Aorta (tissue), 5 donors: Measurements from ENCODE around the gene CLEC16A. TPM values are rescaled to one million over a fixed set of nuclear protein-coding genes. Genes with fewer than 3 reads are reported as not detected.

Experiments
- ATAC-seq: fragments of 200-7000 bp; cut with Tn5 transposase; one replicate; pipeline ENCODE4 v1.9.1; 2022; ENCODE audit warnings: moderate library complexity; ENCODE audit not compliant: low FRiP score
- DNase-seq, 2 donors: peaks; one replicate each; pipeline ENCODE4 v3.0.0-alpha.2; 2020
- H3K27ac ChIP-seq, 2 donors: one replicate each; pipeline ENCODE4 v1.5.1; 2013; ENCODE audit warnings: low read length in 2 of 2, mild to moderate bottlenecking in 2 of 2, moderate library complexity in 2 of 2, control low read depth in 1 of 2, inconsistent platforms in 1 of 2, low read depth in 1 of 2
- H3K27me3 ChIP-seq, 2 donors: one replicate each; pipeline ENCODE4 v1.6.1; 2013; ENCODE audit warnings: control low read depth in 1 of 2, low read length in 1 of 2, mild to moderate bottlenecking in 1 of 2, moderate library complexity in 1 of 2; ENCODE audit not compliant: insufficient read depth in 2 of 2, control insufficient read depth in 1 of 2
- H3K36me3 ChIP-seq, 2 donors: one replicate each; pipeline ENCODE4 v1.6.1; 2013; ENCODE audit warnings: control low read depth in 1 of 2, low read length in 1 of 2, mild to moderate bottlenecking in 1 of 2; ENCODE audit not compliant: insufficient read depth in 2 of 2, control insufficient read depth in 1 of 2
- H3K4me1 ChIP-seq, 2 donors: one replicate each; pipeline ENCODE4 v1.6.1; 2013; ENCODE audit warnings: low read length in 2 of 2, control low read depth in 1 of 2, mild to moderate bottlenecking in 1 of 2, moderate library complexity in 1 of 2; ENCODE audit not compliant: insufficient read depth in 2 of 2, control insufficient read depth in 1 of 2
- H3K4me3 ChIP-seq, 2 donors: one replicate each; pipeline ENCODE4 v1.5.1; 2013; ENCODE audit warnings: low read length in 2 of 2, control low read depth in 1 of 2, mild to moderate bottlenecking in 1 of 2
- H3K9me3 ChIP-seq: one replicate; pipeline ENCODE4 v1.6.1; 2013; ENCODE audit warnings: mild to moderate bottlenecking, low read length; ENCODE audit not compliant: control insufficient read depth
- WGBS, 2 donors: extraction: QIAGEN DNeasy Blood & Tissue Kit; methylation state at CpG; one replicate each; pipeline ENCODE4 v1.1.7; 2013; 5-methylcytosine and 5-hydroxymethylcytosine counted together
- intact Hi-C, 2 donors: fragments of 100-400 bp; cut with DNase I; formaldehyde crosslinking; loops; one replicate each; pipeline versions ENCODE4 v1.14.2 to v1.15.0; 2022
- polyA plus RNA-seq, 2 donors: library from polyadenylated mRNA; stranded (reverse); fragments of 200-250 nt; gene quantifications; one replicate each; pipeline ENCODE4 v1.2.3, GENCODE V29; 2013
- total RNA-seq, 2 donors: library from RNA; stranded (reverse); fragmentation: NEBNext Ultra II Directional; extraction: Animal tissue kit (Norgen Biotek cat#: 25700); gene quantifications; one replicate each; pipeline ENCODE4 v1.2.1, GENCODE V29; 2021
- donor health status: healthy with polysubstance abuse.
- donor health status: Bipolar disorder and iron deficiency.
- donor health status: DM: no; HTN: no; CAD: no.
- donor health status: DM: no; HTN: no; CAD: no.
- donor health status: DM: yes; HTN: yes; CAD: no.

CLEC16A gene
- total and polyA plus RNA-seq, 4 donors = 5.9 to 28.8 (median 19.0) TPM

DNA sequence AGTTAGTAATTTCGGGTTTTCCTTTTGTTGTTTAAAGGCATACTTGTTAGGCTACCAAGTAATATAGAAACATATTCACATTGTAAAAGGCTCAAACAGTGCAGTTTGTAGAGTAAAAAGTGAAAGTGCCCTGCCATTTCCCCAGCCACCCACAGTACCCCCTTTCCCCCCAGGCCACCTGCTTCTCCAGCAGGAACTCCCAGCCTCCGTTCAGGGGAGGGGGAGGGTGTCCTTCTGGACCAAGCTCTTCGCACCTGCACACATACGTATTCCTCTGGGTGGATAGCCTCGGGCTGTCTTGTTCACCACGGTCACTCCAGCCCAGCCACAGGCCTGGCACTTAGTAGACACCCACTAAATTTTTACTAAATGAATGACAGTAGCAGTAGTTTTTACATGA lies 144.5 kb downstream of the CLEC16A start:
- Histone ChIP-seq H3K4me3 (no peak overlapping the region), H3K27me3 (no peaks in the 10 kb centered on the region), H3K36me3 (no peaks in the 10 kb centered on the region), H3K27ac (no peak overlapping the region), H3K9me3 (no peaks in the 10 kb centered on the region), H3K4me1 (no peaks in the 10 kb centered on the region)
- DNase-seq (no peak), ATAC-seq (no peak)
- 89% methylated on average over 6 of the region's 6 CpGs for WGBS, 2 donors
- intact Hi-C loops = no loop called here

DNA sequence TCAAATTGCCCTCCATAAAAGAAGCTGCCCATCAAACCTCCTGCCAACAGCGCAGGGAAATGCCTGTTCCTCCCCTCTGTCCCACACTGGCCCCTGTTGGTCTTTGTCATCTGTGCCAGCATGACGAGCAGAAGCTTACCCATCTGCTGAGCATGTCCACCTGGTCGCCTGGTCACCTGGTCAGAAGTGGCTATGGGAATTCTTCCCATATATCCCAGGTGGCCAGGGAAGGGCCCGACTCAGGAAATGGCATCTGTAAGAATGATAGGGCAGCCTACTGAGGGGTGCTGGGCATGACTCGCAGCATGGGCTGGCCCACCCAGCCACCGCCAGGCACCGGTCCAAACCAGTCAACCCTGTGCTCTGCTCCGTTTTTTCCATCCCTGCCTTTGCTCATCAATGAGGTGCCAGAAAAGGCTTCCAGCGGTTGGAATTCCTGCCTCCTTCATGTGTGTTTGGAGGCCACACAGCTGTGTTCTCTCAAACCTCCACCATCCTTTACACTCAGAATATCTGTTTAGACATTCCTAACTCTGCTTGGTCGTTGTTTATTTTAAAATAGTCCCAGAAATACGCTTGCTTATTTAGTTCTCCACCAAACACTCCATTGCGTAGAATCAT lies 145.2 kb downstream of the CLEC16A start:
- no peak for DNase-seq
- 82 to 93% methylated on average over 12 of the region's 12 CpGs for WGBS, 2 donors
- H3K4me1 ChIP-seq = no peaks in the 10 kb centered on the region
- no peaks in the 10 kb centered on the region for H3K36me3 ChIP-seq
- H3K27me3 ChIP-seq = no peaks in the 10 kb centered on the region
- no peak for ATAC-seq
- no peaks in the 10 kb centered on the region for H3K9me3 ChIP-seq
- intact Hi-C loops = no loop called here
- no peak overlapping the region for H3K27ac ChIP-seq
- no peak overlapping the region for H3K4me3 ChIP-seq

DNA sequence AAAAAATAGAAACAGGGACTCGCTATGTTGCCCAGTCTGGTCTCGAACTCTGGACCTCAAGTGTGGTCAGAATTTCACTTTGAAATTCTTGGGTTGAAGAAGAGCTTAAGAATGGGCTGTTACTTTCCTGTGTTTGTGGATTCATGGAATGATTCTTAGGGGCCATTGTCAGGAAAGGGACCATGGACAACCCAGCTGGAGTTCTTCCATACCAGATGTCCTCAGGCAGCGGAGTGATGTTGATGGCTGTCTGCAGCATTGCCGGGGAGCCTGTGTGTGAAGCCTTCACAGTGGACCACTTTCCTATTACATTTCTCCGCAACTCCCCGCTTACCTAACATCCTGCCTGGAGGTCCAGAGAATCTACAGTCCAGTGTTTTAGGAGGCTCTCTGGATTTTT lies 145.9 kb downstream of the CLEC16A start:
- H3K27me3 ChIP-seq = no peaks in the 10 kb centered on the region
- no peak overlapping the region for H3K4me3 ChIP-seq
- ATAC-seq (no peak), DNase-seq (no peak)
- H3K36me3 ChIP-seq = no peaks in the 10 kb centered on the region
- intact Hi-C loops = no loop called here
- H3K4me1 ChIP-seq = no peaks in the 10 kb centered on the region
- H3K9me3 ChIP-seq = no peaks in the 10 kb centered on the region
- 97% methylated on average over 6 of the region's 6 CpGs for WGBS, 2 donors
- no peak overlapping the region for H3K27ac ChIP-seq

DNA sequence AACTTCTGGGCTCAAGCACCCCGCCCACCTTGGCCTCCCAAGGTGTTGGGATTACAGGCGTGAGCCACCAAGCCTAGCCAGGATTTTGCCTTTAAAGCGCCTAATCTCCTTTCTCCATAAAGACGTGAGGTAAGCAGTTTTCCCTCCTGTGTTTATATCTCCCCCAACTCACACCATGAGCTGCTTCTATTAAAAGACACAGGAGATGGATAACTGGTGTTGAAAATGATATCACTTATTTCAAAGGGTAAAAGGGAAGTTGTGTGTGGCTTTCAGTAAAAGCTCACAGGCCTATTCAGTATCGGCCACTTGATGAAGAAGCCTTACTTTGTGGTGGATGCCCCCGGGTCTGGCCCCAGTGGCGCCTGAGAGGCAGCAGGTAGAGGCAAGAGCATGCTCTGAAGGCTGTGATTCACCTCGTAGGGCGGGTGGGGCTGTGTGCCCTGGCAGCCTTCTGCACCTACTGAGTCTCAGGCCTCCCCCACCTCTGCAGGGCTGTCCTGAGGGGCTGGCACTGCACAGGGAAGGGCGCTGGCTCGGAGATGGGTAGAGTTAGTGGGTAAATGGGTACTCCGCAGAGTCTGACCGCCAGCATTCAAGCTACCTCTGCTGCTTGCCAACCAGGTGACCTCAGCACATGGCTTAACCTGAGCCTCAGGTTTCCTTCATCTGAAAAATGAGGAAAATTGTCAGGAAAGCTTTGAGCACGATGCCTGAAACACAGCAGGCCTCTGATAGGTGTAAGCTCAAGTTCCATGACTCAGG lies 146.8 kb downstream of the CLEC16A start:
- H3K36me3 ChIP-seq = no peaks in the 10 kb centered on the region
- no peak overlapping the region for H3K27ac ChIP-seq
- DNase-seq (no peak), ATAC-seq (no peak)
- 93 to 98% methylated on average over 14 of the region's 14 CpGs for WGBS, 2 donors
- intact Hi-C loops = no loop called here
- no peak overlapping the region for H3K4me3 ChIP-seq
- H3K27me3 ChIP-seq = no peaks in the 10 kb centered on the region
- no peaks in the 10 kb centered on the region for H3K9me3 ChIP-seq
- H3K4me1 ChIP-seq = no peaks in the 10 kb centered on the region

DNA sequence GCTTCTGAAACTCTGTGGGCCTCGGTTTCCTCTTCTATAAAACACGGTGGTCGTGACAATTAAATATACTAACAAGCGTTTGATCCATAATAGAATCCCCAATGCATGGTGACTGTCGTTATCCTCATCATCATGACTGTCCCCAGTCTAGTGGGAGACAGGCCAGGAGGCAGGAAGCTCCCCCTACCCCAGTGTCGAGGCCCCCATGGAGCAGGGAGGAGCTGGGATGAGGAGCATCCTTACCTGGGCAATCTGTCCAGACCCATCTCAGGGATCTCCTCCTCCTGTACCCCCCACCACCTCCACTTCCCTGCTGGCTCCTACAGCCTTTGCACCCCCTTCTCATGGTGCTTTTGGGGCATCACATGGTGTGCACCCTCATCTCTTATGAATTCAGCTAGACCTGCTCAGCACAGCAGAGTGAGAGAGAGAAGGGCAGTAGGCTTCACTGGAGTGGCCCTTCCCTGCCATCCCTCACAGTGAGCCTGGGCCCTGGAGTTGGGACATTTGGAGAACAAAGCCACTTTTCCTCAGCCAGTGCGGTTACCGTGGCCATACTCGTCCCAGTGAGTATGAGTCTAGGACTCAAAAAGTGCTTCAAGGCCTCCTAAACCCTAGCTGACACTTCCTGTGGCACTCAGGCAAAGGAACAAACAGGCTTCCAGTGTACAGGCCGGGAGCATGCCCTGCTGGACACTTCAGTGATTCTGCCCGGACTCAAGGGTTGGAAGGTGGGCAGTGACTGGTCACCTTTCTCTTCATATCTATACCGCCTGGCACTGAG lies 148.6 kb downstream of the CLEC16A start:
- ATAC-seq = no peak
- no peak overlapping the region for H3K27ac ChIP-seq
- H3K4me1 ChIP-seq = no peaks in the 10 kb centered on the region
- DNase-seq = peak in 1 of 2 donors; percentile 10
- 95 to 96% methylated on average over 12 of the region's 12 CpGs for WGBS, 2 donors
- no peaks in the 10 kb centered on the region for H3K27me3 ChIP-seq
- H3K36me3 ChIP-seq = no peaks in the 10 kb centered on the region
- intact Hi-C loops = no loop called here
- no peak overlapping the region for H3K4me3 ChIP-seq
- H3K9me3 ChIP-seq = no peaks in the 10 kb centered on the region

DNA sequence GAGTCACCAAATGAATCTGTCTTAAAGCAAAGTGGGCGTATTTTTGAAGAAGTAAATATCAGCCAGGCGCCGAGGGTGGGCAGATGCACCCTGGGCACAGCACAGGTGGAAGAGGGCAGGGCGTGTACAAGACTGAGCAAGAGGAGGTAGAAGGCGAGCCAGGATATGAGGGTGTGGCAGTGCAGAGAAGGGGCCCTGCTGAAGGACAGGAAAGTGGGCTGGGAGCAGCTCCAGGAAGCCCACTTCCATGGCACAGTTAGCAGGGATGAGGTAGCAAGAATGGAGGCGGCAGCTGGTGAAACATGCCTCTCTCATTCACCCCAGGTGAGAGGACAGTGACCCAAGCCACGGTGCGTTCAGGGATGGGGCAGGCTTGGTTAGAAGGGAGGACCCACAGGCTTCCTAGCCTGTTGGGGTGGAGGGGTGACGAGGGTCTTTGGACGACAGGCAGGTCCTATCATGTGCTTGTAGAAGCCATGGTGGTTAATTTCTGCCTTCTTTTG lies 149.3 kb downstream of the CLEC16A start:
- no peak for DNase-seq

DNA sequence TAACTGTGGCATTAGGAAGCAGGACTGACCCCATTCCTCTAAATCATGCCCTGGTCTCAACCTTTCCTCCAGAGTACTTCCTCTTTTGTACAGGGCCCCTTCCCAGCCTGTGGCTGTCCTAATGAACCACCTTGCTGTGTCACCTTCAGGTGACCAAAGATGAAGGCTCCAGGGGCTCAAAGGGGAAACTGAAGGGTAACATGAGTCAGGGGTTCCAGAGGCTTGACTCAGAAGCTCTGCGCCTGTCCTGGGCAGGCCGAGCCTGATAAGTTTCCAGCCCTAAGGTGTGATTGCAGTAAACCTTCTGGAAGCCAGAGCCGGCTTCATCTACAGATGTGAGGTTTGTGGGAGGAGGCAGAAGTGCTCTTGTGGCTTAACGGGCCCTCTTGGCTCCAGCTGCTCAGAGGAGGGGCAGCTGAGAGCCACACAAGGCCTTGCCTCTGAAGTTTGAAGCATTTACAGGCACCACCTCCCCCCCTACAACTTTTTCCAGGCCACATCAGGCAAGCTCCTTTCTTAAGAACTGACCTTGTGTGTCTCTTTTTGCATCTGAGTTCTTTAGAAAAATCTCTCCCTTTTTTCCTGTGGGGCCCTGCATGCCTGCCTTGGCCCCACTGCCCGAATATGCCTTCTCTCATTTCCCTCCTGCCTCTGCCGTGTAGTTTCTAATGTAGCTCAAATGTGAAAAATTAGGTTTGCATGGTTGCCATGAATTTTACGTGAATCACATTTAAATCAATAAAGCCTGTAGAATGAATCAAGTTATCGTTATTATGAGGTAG lies 149.9 kb downstream of the CLEC16A start:
- no peaks in the 10 kb centered on the region for H3K4me1 ChIP-seq
- H3K27me3 ChIP-seq = no peaks in the 10 kb centered on the region
- no peaks in the 10 kb centered on the region for H3K9me3 ChIP-seq
- intact Hi-C loops = no loop called here
- no peaks in the 10 kb centered on the region for H3K36me3 ChIP-seq
- ATAC-seq (no peak), DNase-seq (no peak)
- H3K27ac ChIP-seq = peak overlapping the region in 1 of 2 donors; percentile 4
- 36 to 40% methylated on average over 8 of the region's 8 CpGs for WGBS, 2 donors
- no peak overlapping the region for H3K4me3 ChIP-seq

More for the DNA sequence above, 149.3 kb downstream of the CLEC16A start:
- Histone ChIP-seq H3K27me3 (no peaks in the 10 kb centered on the region), H3K4me3 (no peak overlapping the region), H3K27ac (no peak overlapping the region), H3K9me3 (no peaks in the 10 kb centered on the region), H3K36me3 (no peaks in the 10 kb centered on the region), H3K4me1 (no peaks in the 10 kb centered on the region)
- WGBS, 2 donors = 83 to 89% methylated on average over 10 of the region's 10 CpGs
- intact Hi-C loops = no loop called here
- ATAC-seq = no peak

DNA sequence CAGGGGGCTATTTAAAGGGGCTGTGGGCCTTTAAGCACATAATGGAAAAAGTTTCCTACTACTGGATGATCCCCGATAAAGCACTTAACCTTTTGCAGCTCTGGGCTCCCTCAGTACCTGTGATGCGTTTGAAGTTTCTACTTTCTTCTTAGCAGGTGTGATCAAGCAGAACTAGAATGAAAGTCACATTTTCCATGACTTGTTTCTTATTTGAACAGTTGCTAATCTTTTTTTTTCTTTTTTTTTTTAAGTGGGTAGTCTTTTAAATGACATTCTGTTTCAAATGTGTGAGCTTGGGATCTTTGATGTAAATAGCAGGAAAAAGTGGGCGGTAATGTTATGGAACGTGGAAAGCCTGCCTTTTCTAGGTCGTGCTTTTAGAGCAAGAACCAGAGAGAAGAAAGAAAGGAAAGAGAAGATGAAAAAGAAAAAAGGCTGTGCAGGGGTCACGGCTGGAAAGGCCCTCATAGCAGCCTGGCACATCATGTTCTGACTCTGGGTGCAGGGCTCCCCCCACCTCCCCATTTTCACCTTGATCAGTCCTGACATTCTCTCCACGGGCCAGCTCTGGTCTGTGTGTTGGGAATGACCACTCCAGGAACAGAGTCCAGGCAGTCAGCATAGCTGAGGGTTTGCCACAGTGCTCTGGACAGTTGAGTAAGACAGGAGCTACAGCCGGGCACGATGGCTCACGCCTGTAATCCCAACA lies 150.6 kb downstream of the CLEC16A start:
- intact Hi-C loops = no loop called here

More for the DNA sequence above, 150.6 kb downstream of the CLEC16A start:
- Histone ChIP-seq H3K27ac (no peak overlapping the region), H3K9me3 (no peaks in the 10 kb centered on the region), H3K36me3 (no peaks in the 10 kb centered on the region), H3K27me3 (no peaks in the 10 kb centered on the region), H3K4me3 (no peak overlapping the region), H3K4me1 (no peaks in the 10 kb centered on the region)
- 67 to 78% methylated on average over 10 of the region's 10 CpGs for WGBS, 2 donors
- no peak for ATAC-seq
- DNase-seq = no peak
